Brain microvascular endothelial cell (primary cell): Measurements from ENCODE around the gene ELAC1.

Experiments
- DNase-seq: peaks from one replicate; pipeline ENCODE4 v3.0.0-alpha.2; 2020
- H3K27ac ChIP-seq: fragments of 250-450 bp; sonication (Bioruptor Pico); 2 replicates; pipeline ENCODE4 v1.5.1; 2020; ENCODE audit warnings: mild to moderate bottlenecking, moderate library complexity
- H3K27me3 ChIP-seq: fragments of 250-450 bp; sonication (Bioruptor Pico); replicated peaks from 2 replicates; pipeline ENCODE4 v1.5.1; 2020; ENCODE audit warnings: mild to moderate bottlenecking
- H3K36me3 ChIP-seq: fragments of 250-450 bp; sonication (Bioruptor Pico); replicated peaks from 2 replicates; pipeline ENCODE4 v1.5.1; 2020; ENCODE audit warnings: mild to moderate bottlenecking
- H3K4me3 ChIP-seq: 2 replicates; pipeline ENCODE4 v1.5.1; 2011; ENCODE audit warnings: low read depth, mild to moderate bottlenecking, control low read depth, low read length, moderate library complexity
- in situ Hi-C: cut with HindIII; loops from 2 replicates; pipeline ENCODE4 v1.10.0; 2017; ENCODE audit warnings: low sequenced_read_pairs, low pct_ligation_motif_present
- TF ChIP-seq, protein P1 (sequence below): IDR thresholded peaks from 2 replicates; pipeline ENCODE4 v1.5.1; 2011; ENCODE audit warnings: low read depth, mild to moderate bottlenecking, moderate library complexity, low read length, control low read depth, inconsistent platforms; ENCODE audit errors: missing control alignments

Gene ELAC1

DNA sequence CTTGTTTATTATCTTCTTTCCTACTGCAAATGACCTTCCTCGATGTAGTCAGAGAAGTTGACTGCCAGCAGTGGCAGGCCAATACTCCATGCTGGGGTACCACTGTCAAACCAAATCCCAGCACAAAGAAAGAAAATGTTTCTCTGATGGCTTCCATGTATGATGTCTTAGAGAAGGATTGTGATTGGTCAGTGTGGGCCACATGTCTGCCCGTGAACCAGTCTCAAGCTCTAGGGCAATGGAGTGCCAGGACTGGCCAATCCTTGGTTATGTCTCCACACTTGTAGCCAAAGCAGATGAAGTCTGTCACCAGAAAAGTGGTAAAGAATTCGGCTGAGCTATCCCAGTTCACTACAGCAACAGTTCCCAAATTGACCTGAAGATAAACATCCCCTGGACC lies 44.6 kb downstream of the ELAC1 start:
- Histone ChIP-seq H3K36me3 (no peaks in the 10 kb centered on the region), H3K27ac (no peak overlapping the region), H3K27me3 (no peaks in the 10 kb centered on the region), H3K4me3 (no peak overlapping the region)
- in situ Hi-C loops = no loop called here
- TF ChIP-seq, protein P1, sequence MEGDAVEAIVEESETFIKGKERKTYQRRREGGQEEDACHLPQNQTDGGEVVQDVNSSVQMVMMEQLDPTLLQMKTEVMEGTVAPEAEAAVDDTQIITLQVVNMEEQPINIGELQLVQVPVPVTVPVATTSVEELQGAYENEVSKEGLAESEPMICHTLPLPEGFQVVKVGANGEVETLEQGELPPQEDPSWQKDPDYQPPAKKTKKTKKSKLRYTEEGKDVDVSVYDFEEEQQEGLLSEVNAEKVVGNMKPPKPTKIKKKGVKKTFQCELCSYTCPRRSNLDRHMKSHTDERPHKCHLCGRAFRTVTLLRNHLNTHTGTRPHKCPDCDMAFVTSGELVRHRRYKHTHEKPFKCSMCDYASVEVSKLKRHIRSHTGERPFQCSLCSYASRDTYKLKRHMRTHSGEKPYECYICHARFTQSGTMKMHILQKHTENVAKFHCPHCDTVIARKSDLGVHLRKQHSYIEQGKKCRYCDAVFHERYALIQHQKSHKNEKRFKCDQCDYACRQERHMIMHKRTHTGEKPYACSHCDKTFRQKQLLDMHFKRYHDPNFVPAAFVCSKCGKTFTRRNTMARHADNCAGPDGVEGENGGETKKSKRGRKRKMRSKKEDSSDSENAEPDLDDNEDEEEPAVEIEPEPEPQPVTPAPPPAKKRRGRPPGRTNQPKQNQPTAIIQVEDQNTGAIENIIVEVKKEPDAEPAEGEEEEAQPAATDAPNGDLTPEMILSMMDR = no peak
- no peak for DNase-seq

DNA sequence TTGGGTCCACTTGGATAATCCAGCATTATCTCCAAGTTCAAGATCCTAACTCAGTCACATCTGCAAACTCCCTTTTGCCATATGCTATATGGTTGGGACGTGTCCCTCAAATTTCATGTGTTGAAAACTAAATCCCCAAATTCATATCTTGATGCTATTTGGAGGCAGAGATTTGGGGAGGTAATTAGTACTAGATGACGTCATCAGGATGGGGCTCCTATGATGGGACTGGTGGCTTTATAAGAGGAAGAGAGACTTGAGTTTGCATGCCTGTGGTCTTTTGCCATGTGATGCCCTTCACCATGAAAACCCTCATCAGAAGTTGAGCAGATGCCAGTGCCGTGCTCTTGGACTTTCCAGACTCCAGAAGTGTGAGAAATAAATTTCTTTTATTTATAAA lies 45.4 kb downstream of the ELAC1 start:
- Histone ChIP-seq H3K4me3 (no peak overlapping the region), H3K27ac (no peak overlapping the region), H3K27me3 (no peaks in the 10 kb centered on the region), H3K36me3 (no peaks in the 10 kb centered on the region)
- TF ChIP-seq, protein P1 = no peak
- DNase-seq = no peak
- in situ Hi-C loops = no loop called here

DNA sequence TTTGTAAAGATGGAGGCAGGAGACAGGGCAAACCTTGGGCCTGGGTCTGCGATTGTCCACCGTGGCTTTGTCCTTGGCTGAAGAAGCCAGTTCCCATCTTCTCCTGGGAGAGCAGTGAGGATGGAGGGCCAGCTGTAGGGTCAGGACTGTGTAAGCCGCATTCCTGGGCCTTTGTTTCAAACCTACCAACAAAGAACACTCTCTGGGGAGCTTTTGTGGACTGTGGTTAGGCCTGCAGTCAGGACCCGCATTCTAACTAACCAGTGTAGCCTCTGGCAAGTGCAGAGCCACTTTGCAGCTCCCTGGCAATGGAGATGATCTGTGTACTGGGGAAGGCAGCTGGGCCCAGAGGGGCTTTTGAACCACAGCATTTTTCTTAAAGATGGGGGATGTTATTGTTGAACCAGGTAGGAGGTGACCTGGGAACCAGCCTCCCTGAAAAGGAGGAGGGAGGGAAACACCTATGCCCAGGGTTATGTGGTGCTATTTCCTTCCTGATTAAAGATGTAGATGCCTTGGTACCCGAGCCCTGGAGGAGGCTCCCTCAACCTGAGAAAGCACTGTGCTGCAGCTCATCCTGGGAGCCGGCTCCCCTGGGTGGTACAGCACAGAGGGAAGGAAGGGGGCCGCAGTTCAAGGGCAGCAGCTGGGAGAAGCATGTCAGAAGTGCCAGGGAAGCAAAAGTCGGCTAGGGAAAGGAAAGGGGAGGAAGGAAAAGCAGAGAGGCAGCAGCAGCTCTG lies 49.5 kb downstream of the ELAC1 start:
- TF ChIP-seq, protein P1 = no peak
- Histone ChIP-seq H3K4me3 (no peak overlapping the region), H3K36me3 (no peaks in the 10 kb centered on the region), H3K27ac (no peak overlapping the region), H3K27me3 (no peaks in the 10 kb centered on the region)
- no peak for DNase-seq
- in situ Hi-C loops = no loop called here

DNA sequence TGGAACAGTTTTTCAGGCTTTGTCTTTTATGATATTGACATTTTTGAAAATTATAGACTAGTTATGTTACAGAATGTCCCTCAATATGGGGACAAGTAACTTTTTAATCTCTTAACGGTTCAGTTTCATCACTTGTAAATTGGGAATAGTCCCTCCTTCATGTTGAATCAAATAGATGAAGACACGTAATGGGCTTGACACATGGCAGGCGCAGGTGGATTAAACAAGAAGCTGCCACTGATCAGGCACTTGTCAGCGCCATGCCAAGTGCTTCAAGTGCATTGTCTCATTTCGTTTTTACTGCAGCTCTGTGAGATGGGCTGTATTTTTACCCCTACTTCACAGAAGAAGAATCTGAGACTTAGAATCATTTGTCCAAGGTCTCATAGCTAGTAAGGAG lies 52.7 kb downstream of the ELAC1 start:
- H3K27me3 ChIP-seq = no peaks in the 10 kb centered on the region
- H3K4me3 ChIP-seq = no peak overlapping the region
- no peak overlapping the region for H3K27ac ChIP-seq
- in situ Hi-C loops = no loop called here
- no peak for DNase-seq
- TF ChIP-seq, protein P1 = no peak
- H3K36me3 ChIP-seq = no peaks in the 10 kb centered on the region

DNA sequence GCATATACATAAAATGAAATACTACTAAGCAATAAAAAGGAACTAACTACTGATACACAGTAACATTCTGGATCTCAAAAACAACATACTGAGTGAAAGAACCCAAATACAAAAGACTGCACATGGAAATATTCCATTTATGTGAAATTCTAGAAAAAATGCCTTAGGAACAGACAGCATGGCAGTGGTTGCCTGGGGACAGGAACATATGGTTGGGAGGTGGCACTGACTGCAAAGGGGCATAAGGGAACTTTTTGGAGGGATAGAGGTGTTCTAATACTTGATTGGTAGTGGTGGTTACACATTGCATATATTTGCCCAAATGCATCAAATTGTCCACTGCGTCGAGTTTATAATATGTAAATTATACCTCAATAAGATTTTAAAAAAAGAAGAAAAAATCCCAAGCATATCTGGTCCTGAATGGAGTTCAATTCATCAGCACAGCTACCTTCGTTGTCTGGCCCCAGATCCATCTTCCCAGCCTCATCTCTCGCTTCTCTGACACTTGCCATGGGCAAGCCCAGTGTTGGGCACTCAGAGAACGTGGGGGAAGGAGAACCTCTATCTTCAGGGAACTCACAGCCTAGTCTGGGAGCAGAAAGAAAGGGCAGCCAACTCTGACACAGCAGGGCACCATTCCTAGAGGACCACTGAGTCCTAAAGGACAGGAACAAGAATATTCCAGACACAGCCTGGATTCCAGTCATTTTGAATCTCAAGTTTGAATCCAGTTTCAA lies 53.6 kb downstream of the ELAC1 start:
- TF ChIP-seq, protein P1 = no peak
- H3K36me3 ChIP-seq = no peaks in the 10 kb centered on the region
- no peaks in the 10 kb centered on the region for H3K27me3 ChIP-seq
- in situ Hi-C loops = no loop called here
- no peak for DNase-seq
- no peak overlapping the region for H3K27ac ChIP-seq
- no peak overlapping the region for H3K4me3 ChIP-seq
